SU-DHL-6 (cell line): ENCODE measurements around the gene AKT1S1.

Source experiments
- H2AFZ ChIP-seq: fragments of 200-600 bp; sonication (generic); 2 replicates; pipeline ENCODE4 v1.6.1; 2014; ENCODE audit warnings: low read depth, mild to moderate bottlenecking, moderate library complexity, mixed read lengths, antibody characterized with exemption, low read length; ENCODE audit not compliant: severe bottlenecking
- H3F3A ChIP-seq: fragments of 200-600 bp; shearing (Covaris generic); 2 replicates; pipeline ENCODE4 v1.6.0; 2016; ENCODE audit warnings: antibody characterized with exemption, mild to moderate bottlenecking; ENCODE audit not compliant: insufficient read depth
- H3K27ac ChIP-seq: fragments of 200-600 bp; sonication (generic); 2 replicates; pipeline ENCODE4 v1.5.1; 2016; ENCODE audit warnings: low read depth, mild to moderate bottlenecking, low read length, moderate library complexity, mixed read lengths
- H3K27me3 ChIP-seq: fragments of 200-600 bp; sonication (generic), shearing (Covaris generic); 2 replicates; pipeline ENCODE4 v1.6.0; 2014; ENCODE audit warnings: mild to moderate bottlenecking, low read length
- H3K36me3 ChIP-seq: fragments of 200-600 bp; sonication (generic); 2 replicates; pipeline ENCODE4 v1.6.1; 2014; ENCODE audit warnings: mild to moderate bottlenecking, low read length, mixed read lengths
- H3K4me2 ChIP-seq: fragments of 300-600, 200-600 bp; shearing (Covaris generic), sonication (generic); 2 replicates; pipeline ENCODE4 v1.6.0; 2014; ENCODE audit warnings: low read length, low read depth, mild to moderate bottlenecking; ENCODE audit not compliant: poor library complexity, severe bottlenecking
- H3K4me3 ChIP-seq: fragments of 200-600 bp; sonication (generic); 2 replicates; pipeline ENCODE4 v1.5.1; 2014; ENCODE audit warnings: antibody characterized with exemption, low read length, mild to moderate bottlenecking, mixed read lengths; ENCODE audit not compliant: insufficient read depth, poor library complexity, severe bottlenecking
- H3K79me2 ChIP-seq: fragments of 200-600 bp; sonication (generic); 2 replicates; pipeline ENCODE4 v1.6.1; 2014; ENCODE audit warnings: mild to moderate bottlenecking, low read length, moderate library complexity; ENCODE audit not compliant: insufficient read depth
- H3K9ac ChIP-seq: fragments of 200-600 bp; sonication (generic); 2 replicates; pipeline ENCODE4 v1.7.0; 2014; ENCODE audit warnings: mild to moderate bottlenecking, low read length
- H3K9me2 ChIP-seq: fragments of 200-600 bp; sonication (generic); replicated peaks from 2 replicates; pipeline ENCODE4 v1.6.1; 2014; ENCODE audit warnings: low read length; ENCODE audit not compliant: insufficient read depth
- H3K9me3 ChIP-seq: fragments of 200-600 bp; sonication (generic); 2 replicates; pipeline ENCODE4 v1.6.1; 2014; ENCODE audit warnings: low read length, mixed read lengths; ENCODE audit not compliant: insufficient read depth
- H4K20me1 ChIP-seq: fragments of 200-600 bp; sonication (generic); 2 replicates; pipeline ENCODE4 v1.6.1; 2014; ENCODE audit warnings: low read depth, mild to moderate bottlenecking, antibody characterized with exemption, low read length, moderate library complexity, mixed read lengths
- CTCF ChIP-seq: fragments of 200-600 bp; sonication (generic); IDR thresholded peaks from one replicate; pipeline ENCODE4 v1.5.1; 2017; ENCODE audit warnings: antibody characterized with exemption, mild to moderate bottlenecking, low read length, moderate library complexity; ENCODE audit not compliant: insufficient read depth, poor library complexity, severe bottlenecking
- EZH2phosphoT487 ChIP-seq: fragments of 200-600 bp; sonication (generic), shearing (Covaris generic); conservative IDR thresholded peaks from 2 replicates; pipeline ENCODE4 v1.6.1; 2018; ENCODE audit warnings: mild to moderate bottlenecking, antibody characterized with exemption, low read length, moderate library complexity, mixed read lengths

The AKT1S1 gene

GRCh38 chr19:49839713-49840112 lies 37.4 kb downstream of the AKT1S1 start:
- Histone ChIP-seq H3K9me3 (no peaks in the 10 kb centered on the region), H3K9ac (no peak overlapping the region), H3K4me3 (no peak overlapping the region), H2AFZ (no peak overlapping the region), H3K79me2 (no peaks in the 10 kb centered on the region), H4K20me1 (no peaks in the 10 kb centered on the region), H3K27me3 (no peaks in the 10 kb centered on the region), H3K4me2 (no peak overlapping the region), H3K27ac (no peak overlapping the region), H3F3A (peaks cover 9% of the 10 kb centered on the region; the same call in 1 of the 2 replicates), H3K36me3 (0 out of 2 replicates have a peak, but pooled peaks cover 3% of the 10 kb centered on the region), H3K9me2 (no peaks in the 10 kb centered on the region)
- TF ChIP-seq EZH2phosphoT487 (no peak), CTCF (no peak)

- no peak overlapping the region for H3K4me3 ChIP-seq
- H3K27me3 ChIP-seq, result no peaks in the 10 kb centered on the region
- H3K79me2 ChIP-seq, result no peaks in the 10 kb centered on the region
- H3K9me2 ChIP-seq, result no peaks in the 10 kb centered on the region
- H3K27ac ChIP-seq, result no peak overlapping the region
- peaks cover 9% of the 10 kb centered on the region; the same call in 1 of the 2 replicates for H3F3A ChIP-seq
- TF ChIP-seq EZH2phosphoT487, result no peak
- no peaks in the 10 kb centered on the region for H3K9me3 ChIP-seq
- 0 out of 2 replicates have a peak, but pooled peaks cover 3% of the 10 kb centered on the region for H3K36me3 ChIP-seq
- no peak overlapping the region for H3K9ac ChIP-seq
- no peak overlapping the region for H2AFZ ChIP-seq
- no peaks in the 10 kb centered on the region for H4K20me1 ChIP-seq
- H3K4me2 ChIP-seq, result no peak overlapping the region
These were observed 38.1 kb downstream of the AKT1S1 start for GRCh38 chr19:49838885-49839588.

- Histone ChIP-seq H3K27ac (no peak overlapping the region), H4K20me1 (no peaks in the 10 kb centered on the region)
These were observed 39.7 kb downstream of the AKT1S1 start for GRCh38 chr19:49837425-49837824.

More at GRCh38 chr19:49837425-49837824, 39.7 kb downstream of the AKT1S1 start:
- no peaks in the 10 kb centered on the region for H3K79me2 ChIP-seq
- no peak overlapping the region for H3K4me3 ChIP-seq
- no peaks in the 10 kb centered on the region for H3K9me3 ChIP-seq
- no peaks in the 10 kb centered on the region for H3K27me3 ChIP-seq
- H3K4me2 ChIP-seq, result no peak overlapping the region
- no peak overlapping the region for H3K9ac ChIP-seq
- no peaks in the 10 kb centered on the region for H3K9me2 ChIP-seq
- TF ChIP-seq CTCF (no peak), EZH2phosphoT487 (no peak)
- H2AFZ ChIP-seq, result no peak overlapping the region
- peaks cover 3% of the 10 kb centered on the region; the same call in 1 of the 2 replicates for H3K36me3 ChIP-seq
- H3F3A ChIP-seq, result 0 out of 2 replicates have a peak, but pooled peaks cover 2% of the 10 kb centered on the region
